ENCODE measurements around the gene ITGA5. TPM values are rescaled to one million over a fixed set of nuclear protein-coding genes. Genes with fewer than 3 reads are reported as not detected.

The ITGA5 gene
- total RNA-seq, 1 donor from 2014 or later, result 152 TPM

DNA sequence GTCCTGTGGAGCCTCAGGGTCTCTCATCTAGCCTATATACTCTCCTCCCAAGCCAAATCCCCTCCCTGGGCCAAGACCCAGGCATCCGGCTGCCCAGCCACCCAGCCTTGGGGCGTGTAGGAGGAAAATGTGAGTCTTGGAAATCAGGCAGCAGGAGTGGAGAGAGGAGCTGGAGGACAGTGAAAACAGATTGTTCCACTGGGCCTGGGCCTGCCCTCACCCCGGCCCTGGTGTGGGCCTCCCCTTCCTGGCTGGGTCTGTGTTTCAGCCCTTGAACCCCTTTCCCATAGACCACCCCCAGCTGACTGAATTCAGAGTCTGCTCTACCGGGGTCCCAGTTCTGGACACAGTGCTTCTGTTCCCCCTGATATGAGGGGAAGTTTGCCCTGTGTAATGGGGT, 6.7 kb downstream of the ITGA5 start:
- Mint-ChIP-seq H3K4me1 (ENCODE audit: low read depth) (peaks cover 52% of the 10 kb centered on the region), H3K36me3 (ENCODE audit: low read depth) (peaks cover 7% of the 10 kb centered on the region), H3K9me3 (ENCODE audit: low read depth) (no peaks in the 10 kb centered on the region), H3K27me3 (ENCODE audit: low read depth) (no peaks in the 10 kb centered on the region), H3K27ac (ENCODE audit: unreplicated experiment) (peak overlapping the region; percentile 72), H3K4me3 (ENCODE audit: unreplicated experiment) (no peak overlapping the region)
- TF ChIP-seq, protein P1, sequence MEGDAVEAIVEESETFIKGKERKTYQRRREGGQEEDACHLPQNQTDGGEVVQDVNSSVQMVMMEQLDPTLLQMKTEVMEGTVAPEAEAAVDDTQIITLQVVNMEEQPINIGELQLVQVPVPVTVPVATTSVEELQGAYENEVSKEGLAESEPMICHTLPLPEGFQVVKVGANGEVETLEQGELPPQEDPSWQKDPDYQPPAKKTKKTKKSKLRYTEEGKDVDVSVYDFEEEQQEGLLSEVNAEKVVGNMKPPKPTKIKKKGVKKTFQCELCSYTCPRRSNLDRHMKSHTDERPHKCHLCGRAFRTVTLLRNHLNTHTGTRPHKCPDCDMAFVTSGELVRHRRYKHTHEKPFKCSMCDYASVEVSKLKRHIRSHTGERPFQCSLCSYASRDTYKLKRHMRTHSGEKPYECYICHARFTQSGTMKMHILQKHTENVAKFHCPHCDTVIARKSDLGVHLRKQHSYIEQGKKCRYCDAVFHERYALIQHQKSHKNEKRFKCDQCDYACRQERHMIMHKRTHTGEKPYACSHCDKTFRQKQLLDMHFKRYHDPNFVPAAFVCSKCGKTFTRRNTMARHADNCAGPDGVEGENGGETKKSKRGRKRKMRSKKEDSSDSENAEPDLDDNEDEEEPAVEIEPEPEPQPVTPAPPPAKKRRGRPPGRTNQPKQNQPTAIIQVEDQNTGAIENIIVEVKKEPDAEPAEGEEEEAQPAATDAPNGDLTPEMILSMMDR (IDR thresholded peaks at IDR 0.05), result no peak
- DNase-seq (ENCODE audit: low spot score), result no peak

DNA sequence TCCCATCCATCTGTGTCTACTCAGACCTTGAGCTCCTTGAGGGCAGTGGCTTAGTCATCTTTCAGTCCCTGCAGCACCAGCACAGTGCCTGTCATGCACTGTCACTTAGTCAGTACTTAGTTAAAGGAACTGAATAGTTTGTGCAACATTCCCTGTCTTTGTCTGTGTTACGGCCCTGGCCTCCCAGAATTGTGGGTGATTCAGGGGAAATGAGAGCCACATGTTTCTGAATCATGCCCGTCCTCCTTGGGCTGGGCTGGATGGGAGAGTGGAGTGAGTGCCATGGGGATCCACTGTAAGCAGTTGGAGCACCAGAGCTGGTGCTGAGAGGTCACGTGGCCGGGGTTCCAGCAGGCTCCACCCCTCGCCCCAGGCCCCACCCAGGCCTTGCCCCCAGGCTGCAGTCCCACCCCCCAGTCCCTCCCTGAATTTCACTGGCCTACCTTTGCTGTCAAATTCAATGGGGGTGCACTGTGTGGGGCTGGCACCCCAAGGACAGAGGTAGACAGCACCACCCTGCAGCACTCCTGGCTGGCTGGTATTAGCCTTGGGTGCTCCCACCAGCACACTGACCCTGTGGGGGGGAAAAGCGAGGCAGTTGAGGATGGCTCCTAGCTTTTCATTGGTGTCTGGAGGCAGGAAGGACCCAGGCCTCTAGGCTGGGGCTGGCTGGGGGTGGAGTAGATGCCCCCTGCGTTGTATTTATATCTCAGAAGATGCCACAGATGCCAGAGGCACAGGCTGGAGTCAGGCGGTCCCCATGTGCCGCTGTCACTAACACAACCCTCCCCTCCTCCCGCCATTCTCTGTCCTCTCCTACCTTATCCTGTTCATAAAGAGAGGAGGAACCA, 7.5 kb downstream of the ITGA5 start:
- no peaks in the 10 kb centered on the region for H3K27me3 Mint-ChIP-seq (ENCODE audit: low read depth)
- peaks cover 45% of the 10 kb centered on the region for H3K4me1 Mint-ChIP-seq (ENCODE audit: low read depth)
- no peak overlapping the region for H3K4me3 Mint-ChIP-seq (ENCODE audit: unreplicated experiment)

DNA sequence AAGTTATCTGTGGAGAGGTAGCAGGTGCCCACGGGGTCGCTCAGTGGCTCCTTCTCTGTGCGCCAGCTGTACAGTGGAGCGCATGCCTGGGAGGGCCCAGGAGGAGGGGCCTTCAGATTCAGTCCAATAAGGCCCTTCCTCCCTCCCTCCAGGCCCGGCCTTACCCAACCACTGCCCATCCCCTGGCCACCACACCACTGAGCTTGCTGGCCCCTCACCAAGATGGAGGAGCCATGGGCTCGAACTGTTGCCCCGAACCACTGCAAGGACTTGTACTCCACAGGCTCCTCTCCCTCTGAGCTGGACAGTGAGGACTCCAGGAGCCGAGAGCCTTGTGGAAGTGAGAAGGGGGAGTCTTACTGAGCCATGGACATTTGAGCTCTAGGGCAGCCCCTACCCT, 9.8 kb downstream of the ITGA5 start:
- TF ChIP-seq, protein P1 (IDR thresholded peaks at IDR 0.05), result no peak

More for the DNA sequence above, 7.5 kb downstream of the ITGA5 start:
- TF ChIP-seq, protein P1 (IDR thresholded peaks at IDR 0.05), result no peak
- DNase-seq (ENCODE audit: low spot score), result no peak
- H3K9me3 Mint-ChIP-seq (ENCODE audit: low read depth), result no peaks in the 10 kb centered on the region
- H3K36me3 Mint-ChIP-seq (ENCODE audit: low read depth), result peaks cover 13% of the 10 kb centered on the region
- peak overlapping the region; percentile 89 for H3K27ac Mint-ChIP-seq (ENCODE audit: unreplicated experiment)

DNA sequence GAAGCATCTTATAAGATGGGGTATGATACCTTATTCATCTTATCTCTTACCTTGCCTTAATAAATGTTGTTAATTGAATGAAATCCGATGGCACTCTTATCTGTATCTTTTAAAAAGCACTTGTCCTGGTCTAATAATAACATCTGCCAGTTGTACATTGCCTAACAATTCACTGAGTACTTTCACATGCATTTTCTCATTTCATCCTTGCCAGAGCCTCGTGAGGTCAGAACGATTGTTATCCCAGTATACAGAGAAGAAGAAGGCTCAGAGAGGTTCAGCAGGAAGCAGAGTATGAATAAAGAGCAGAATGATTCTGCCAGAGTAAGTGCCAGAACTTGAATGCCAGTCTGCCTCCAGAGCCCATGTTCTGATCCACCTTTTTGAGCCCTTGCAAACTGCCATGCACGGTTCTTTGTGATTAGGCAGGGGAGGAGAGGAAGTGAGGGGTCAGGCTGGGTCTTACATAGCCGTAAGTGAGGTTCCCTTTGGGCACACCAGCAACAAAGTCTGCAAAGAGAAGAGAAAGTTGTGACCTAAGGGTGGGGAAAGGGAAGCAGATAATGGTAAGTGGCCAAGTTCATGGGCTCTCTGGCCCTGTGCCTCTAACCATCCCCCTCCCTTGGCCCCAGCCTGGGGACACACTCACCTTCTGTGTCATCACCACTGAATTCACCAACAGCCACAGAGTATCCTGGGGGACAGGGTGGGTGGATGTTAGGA, 11.7 kb downstream of the ITGA5 start:
- Mint-ChIP-seq H3K27ac (ENCODE audit: unreplicated experiment) (no peak overlapping the region), H3K4me3 (ENCODE audit: unreplicated experiment) (no peak overlapping the region), H3K36me3 (ENCODE audit: low read depth) (peaks cover 26% of the 10 kb centered on the region), H3K4me1 (ENCODE audit: low read depth) (peaks cover 13% of the 10 kb centered on the region), H3K27me3 (ENCODE audit: low read depth) (no peaks in the 10 kb centered on the region), H3K9me3 (ENCODE audit: low read depth) (no peaks in the 10 kb centered on the region)
- DNase-seq (ENCODE audit: low spot score), result no peak
- TF ChIP-seq, protein P1 (IDR thresholded peaks at IDR 0.05), result no peak

More for the DNA sequence above, 9.8 kb downstream of the ITGA5 start:
- Mint-ChIP-seq H3K4me3 (ENCODE audit: unreplicated experiment) (no peak overlapping the region), H3K9me3 (ENCODE audit: low read depth) (no peaks in the 10 kb centered on the region), H3K4me1 (ENCODE audit: low read depth) (peaks cover 32% of the 10 kb centered on the region), H3K36me3 (ENCODE audit: low read depth) (peaks cover 22% of the 10 kb centered on the region), H3K27me3 (ENCODE audit: low read depth) (no peaks in the 10 kb centered on the region), H3K27ac (ENCODE audit: unreplicated experiment) (no peak overlapping the region)
- DNase-seq (ENCODE audit: low spot score), result no peak

DNA sequence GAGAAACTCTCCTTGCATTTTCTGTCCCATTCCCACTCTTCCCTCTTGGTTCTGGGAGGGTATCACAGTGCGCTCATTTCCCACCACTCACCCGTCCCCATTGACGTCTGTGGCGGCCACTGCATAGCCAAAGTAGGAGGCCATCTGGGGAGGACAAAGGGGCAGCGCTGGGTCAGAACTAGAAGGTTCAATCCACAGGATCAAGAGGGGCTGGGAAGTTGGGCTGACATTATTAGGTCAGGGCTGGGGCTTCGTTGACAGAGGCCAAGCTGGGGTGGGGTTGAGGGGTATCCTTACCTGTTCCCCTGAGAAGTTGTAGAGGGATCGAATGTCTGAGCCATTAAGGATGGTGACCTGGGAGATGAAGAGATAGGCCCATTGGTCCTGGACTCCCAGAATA, 13.5 kb downstream of the ITGA5 start:
- Mint-ChIP-seq H3K4me1 (ENCODE audit: low read depth) (no peaks in the 10 kb centered on the region), H3K9me3 (ENCODE audit: low read depth) (no peaks in the 10 kb centered on the region), H3K4me3 (ENCODE audit: unreplicated experiment) (no peak overlapping the region), H3K27me3 (ENCODE audit: low read depth) (no peaks in the 10 kb centered on the region), H3K27ac (ENCODE audit: unreplicated experiment) (no peak overlapping the region), H3K36me3 (ENCODE audit: low read depth) (peaks cover 33% of the 10 kb centered on the region)
- DNase-seq (ENCODE audit: low spot score), result no peak
- TF ChIP-seq, protein P1 (IDR thresholded peaks at IDR 0.05), result no peak

Data from chondrocyte (in vitro differentiated cells).